ENCODE results near the gene LAMA2. TPM values are rescaled to one million over a fixed set of nuclear protein-coding genes. Genes with fewer than 3 reads are reported as not detected.

The LAMA2 gene
- total and polyA plus RNA-seq, 2 of the 13 experiments (the other 11 are each of a cell fraction or from before 2014, with no cell fraction given): 0.11 to 0.28 TPM

- Histone ChIP-seq H3K9ac (ENCODE audit: insufficient read depth, low read depth, low read length) (no peak overlapping the region), H3K27me3 (ENCODE audit: control insufficient read depth in 1 of 2, insufficient read depth in 2 of 2, low read length in 2 of 2) (no peaks in the 10 kb centered on the region), H3K4me1 (ENCODE audit: insufficient read depth, low read length) (no peaks in the 10 kb centered on the region), H3K79me2 (ENCODE audit: insufficient read depth, low read length) (no peaks in the 10 kb centered on the region), H3K36me3 (replicated peaks in 1 of 2; ENCODE audit: control insufficient read depth in 1 of 2, insufficient read depth in 2 of 2, low read length in 2 of 2) (no peaks in the 10 kb centered on the region), H3K4me2 (ENCODE audit: low read depth, low read length) (no peak overlapping the region), H4K20me1 (ENCODE audit: insufficient read depth, low read length) (no peaks in the 10 kb centered on the region), H3K4me3 (replicated peaks in 1 of 3; ENCODE audit: insufficient read depth in 1 of 3, low read depth in 2 of 3, low read length in 3 of 3) (no peak overlapping the region), H2AFZ (ENCODE audit: low read length) (no peak overlapping the region), H3K9me3 (ENCODE audit: low read length) (no peaks in the 10 kb centered on the region), H3K27ac (ENCODE audit: extremely low read length, insufficient read depth, low read length) (no peak overlapping the region)
- intact Hi-C loops (cut with micrococcal nuclease; ENCODE audit: unreplicated experiment): no loop called here
- ATAC-seq (no peak), FAIRE-seq (no peak), DNase-seq (ENCODE audit: low spot score) (no peak)
- in situ Hi-C loops (cut with HindIII; ENCODE audit: extremely low pct_ligation_motif_present, low pct_unique_long_range_greater_than_20kb): no loop called here
- no TSS peak for BruUV-seq (replicated peaks)
- CTCF ChIA-PET (ENCODE audit: low intra/inter-chr PET ratio, low total read pairs): no interaction called here
- TF ChIP-seq ATF1 (CRISPR knock-in tag; IDR thresholded peaks at IDR 0.05): no peak
- TF ChIP-seq ZNF333 (CRISPR knock-in tag; IDR thresholded peaks at IDR 0.05; ENCODE audit: borderline replicate concordance): no peak
- TF ChIP-seq ZNF142 (CRISPR knock-in tag; IDR thresholded peaks at IDR 0.05): no peak
- TF ChIP-seq ZNF205 (CRISPR knock-in tag; IDR thresholded peaks at IDR 0.05): no peak
- no peak for TF ChIP-seq TRIM22 (IDR thresholded peaks at IDR 0.05)
- no peak for TF ChIP-seq TBP (CRISPR knock-in tag; IDR thresholded peaks at IDR 0.05)
- no peak for TF ChIP-seq FIP1L1 (IDR thresholded peaks at IDR 0.05; ENCODE audit: borderline replicate concordance, insufficient read depth, low read depth, low read length)
- TF ChIP-seq ZNF614 (CRISPR knock-in tag; IDR thresholded peaks at IDR 0.05; ENCODE audit: borderline replicate concordance): no peak
- 34% methylated on average over 1 of the region's 1 CpG for WGBS (ENCODE audit: low lambda C conversion rate)
- POLR2A ChIA-PET: no interaction called here
Measured at GRCh38 chr6:129089357-129089756, 206.4 kb downstream of the LAMA2 start.

All from HepG2 (cell line).